SKM-1 (cell line): ENCODE data around the gene GNPTAB.

Experiments
- DNase-seq: peaks from one replicate; lab custom pipeline; 2025; ENCODE audit not compliant: unreplicated experiment; lab: John Stamatoyannopoulos, UW

The GNPTAB gene

DNA sequence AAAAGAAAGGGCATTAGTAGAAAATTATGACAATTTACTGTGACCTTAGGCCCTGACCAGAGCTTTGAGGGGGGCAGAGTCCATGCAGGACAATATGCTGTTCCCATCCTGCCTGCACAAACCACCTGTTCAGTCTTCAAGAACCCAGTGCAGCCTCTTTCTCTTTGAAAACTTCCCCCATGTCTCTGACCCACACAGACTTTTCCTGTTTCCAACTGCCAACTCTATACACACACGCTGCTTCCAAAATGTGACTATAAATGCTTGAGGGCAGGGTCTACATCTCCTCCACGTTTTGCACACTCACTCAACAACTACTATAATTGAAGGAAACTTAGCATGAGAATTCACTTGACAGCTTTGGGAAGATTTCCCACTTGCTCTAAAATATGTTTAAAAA is 54.9 kb downstream of the GNPTAB start:
- DNase-seq, result no peak

DNA sequence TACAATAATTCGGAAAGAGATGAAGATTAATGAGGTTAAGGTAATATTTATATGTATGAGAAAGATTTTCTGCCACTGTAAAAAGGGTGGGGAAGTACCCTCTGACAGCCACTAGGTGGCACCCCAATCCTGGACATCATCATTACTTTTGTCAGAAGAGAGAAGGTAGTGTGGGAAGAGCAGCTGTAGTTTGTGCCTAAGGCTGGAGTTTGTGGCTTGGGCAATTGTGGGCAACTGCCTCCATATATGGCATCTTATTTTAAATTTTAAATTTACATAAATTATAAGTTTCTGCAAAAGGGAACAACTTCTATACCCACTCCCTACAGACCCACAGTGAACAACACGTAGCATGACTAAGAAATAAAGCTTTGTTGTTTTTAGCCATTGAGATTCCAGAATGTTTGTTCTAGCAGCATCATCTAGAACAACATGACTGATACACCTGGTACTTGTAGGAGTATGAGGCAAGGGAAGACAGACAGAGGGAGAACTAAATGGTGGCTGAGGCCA is 57.1 kb downstream of the GNPTAB start:
- peak; percentile 19 for DNase-seq

- peak; percentile 2 for DNase-seq
These were observed 58.6 kb downstream of the GNPTAB start for GRCh38 chr12:101772012-101772775.

GRCh38 chr12:101769865-101770264 is 60.9 kb downstream of the GNPTAB start:
- DNase-seq, result no peak

DNA sequence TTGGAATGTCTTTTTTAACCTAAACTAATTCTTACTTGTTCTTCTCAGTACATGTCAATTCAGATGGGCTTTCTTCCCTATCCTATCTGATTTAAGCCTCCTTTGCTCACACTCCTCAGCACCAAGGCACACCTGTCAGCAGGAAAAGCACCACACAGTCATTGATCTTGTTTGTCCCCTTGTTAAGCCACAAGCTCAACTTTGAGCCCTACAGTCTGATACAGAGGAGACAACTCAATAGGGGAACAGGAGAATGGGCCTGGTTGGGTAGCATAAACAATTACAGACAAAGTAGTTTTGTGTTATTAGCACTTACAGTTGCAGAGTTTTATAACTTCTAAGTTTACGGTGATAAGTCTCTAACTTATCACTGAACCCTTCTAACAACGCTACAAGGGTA is 62.0 kb downstream of the GNPTAB start:
- DNase-seq, result no peak

DNA sequence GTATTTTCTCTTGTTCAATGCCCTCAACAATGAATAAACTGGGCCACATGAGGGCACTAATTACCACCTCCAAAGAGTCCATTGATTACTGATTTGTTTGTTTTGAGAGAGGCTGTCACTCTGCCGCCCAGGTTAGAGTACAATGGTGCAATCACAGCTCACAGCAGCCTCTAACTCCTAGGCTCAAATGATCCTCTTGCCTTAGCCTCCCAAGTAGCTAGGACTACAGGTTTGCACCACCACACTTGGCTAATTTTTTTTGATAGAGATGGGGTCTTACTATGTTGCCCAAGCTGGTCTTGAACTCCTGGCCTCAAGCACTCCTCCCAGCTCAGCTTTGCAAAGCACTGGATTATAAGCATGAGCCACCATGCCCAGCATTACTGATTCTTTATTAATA is 63.2 kb downstream of the GNPTAB start:
- no peak for DNase-seq

DNA sequence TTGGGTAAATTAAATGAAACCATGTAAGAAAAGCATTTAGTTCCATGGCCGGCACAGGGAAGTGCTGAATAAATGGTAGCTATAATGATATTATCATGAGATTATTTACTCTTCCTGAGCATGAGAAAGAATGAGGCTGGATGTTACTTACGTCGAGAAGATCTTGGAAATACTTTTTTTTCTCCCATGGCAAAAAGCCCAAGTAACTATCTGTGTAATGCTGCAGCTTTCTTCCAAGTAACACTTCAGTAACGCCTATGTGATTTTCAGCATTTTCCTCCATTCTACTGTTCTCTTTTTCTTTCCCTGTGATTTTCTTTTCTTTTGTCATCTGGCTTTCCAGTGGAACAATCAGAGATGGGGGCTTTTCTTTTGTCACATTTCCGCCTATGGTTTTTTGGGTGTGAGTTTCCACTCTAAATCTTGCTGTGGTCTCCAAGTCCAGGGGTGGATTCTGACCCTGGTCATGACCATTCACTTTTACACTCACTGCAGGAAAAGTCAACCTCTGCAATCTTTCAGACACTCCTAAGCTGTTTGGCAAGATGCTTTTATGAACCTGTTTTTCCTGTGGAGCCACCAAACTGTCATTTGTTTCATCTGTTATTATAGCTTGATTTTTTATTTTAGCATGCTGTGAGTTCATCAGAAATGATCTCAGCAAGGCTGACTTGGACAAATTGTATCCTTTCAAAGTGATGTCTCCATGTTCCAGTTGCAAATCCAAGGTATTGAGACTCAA is 66.5 kb downstream of the GNPTAB start:
- no peak for DNase-seq

DNA sequence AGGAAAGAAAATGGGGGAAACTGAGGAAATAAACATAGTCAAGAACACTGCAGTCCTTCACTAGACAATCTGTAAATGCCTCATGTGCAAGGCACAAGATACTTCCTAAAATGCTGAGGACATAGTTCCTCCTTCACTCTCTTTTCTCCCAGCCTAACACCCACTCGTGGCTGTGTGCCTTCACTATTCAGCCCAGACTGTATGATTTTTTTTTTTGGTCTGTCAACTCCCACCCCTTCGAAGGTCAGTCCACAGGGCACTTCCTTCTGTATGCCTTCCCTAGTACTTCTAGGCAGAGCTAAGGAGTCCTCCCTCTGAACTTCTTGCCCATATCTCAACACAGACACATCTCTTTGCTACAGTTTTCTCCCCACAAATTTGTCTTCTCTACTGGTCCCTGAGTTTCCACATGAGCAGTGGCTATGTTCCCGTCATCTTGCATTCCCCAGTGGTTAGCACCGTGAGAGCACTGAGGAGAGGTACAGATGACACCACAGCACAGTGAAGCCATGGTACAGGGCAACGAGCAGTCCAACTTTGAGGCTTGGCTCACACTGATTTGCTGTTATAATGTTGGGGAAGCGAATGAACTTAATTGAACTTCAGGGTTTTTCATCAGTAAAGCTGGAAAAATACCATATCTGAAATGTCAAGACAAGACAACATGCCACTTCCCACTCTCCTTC is 67.4 kb downstream of the GNPTAB start:
- DNase-seq, result peak; percentile 1

DNA sequence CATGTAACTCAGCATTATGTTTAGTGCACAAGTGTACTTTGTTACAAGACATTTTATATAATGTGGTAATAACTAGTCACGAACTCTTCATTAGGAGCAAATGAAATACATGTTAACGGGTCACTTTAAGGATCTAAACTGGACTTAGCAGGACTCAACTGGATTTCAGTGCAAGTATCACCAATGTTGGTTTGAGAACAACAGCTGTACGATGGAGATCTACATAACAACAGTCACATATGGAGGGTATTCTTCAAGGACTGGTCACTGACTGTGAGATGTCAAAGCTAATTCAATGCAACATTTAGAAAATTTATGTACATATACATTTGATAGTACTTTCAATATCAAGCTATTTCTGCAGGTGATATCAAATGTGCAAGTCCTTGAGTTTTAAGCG is 69.0 kb downstream of the GNPTAB start:
- no peak for DNase-seq

DNA sequence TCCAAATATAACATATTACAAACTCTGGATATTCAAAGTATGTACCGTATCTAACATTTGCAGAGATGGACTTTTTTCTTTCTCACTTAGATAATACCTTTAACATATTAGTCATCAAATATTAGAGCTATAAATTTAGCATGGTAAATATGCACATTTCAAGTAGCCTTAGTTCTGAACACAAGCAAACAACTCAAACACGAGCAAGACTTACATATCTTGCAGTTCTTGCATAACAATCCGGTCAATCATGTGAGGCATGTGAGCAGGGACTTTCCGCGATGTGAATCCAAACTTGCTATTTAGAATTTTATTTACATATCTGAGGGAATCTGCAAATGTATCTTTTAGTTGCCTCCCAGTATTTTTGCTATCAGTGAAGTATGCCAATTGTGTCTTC is 69.4 kb downstream of the GNPTAB start:
- DNase-seq, result no peak

- no peak for DNase-seq
These were observed 71.2 kb downstream of the GNPTAB start for GRCh38 chr12:101759396-101760047.

DNA sequence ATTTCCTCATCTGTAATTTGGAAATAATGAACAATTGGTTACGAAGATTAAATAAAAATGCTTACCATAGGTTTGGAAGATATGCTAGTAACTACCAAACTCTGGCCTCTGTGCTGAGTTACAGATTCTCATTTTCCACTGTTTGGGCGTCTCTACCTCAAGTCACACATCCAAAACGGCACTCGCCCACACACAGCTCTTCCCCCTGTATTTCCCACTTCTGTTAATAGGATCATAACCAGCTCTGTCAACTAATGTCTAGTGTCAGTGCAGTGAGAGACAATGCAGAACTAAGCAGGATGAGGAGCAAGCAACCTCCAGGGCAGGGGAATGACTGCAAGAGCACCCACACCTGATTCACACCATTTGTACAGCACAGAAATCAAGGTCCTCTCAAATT is 80.6 kb downstream of the GNPTAB start:
- DNase-seq, result no peak

GRCh38 chr12:101749657-101750056 is 81.1 kb downstream of the GNPTAB start:
- DNase-seq, result no peak

DNA sequence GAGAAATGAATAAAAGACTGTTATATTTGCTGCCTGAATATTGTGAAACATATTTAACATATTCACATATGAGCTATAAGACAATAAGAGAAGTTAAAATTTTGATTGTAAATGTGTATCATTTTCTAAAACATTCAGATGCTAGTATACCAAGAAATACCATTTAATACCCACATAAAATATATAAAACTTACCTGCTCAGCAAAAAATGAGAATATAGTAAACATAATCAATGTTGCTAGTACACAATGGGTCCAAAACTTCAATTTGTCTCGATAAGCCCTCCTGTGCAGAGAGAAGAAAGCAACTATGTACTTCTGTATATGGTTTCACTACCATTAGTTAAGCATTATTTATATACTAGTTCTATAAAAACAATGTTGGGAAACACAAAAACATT is 81.9 kb downstream of the GNPTAB start:
- no peak for DNase-seq

- peak; percentile 8 for DNase-seq
These were observed 83.1 kb downstream of the GNPTAB start for GRCh38 chr12:101747697-101748096.

DNA sequence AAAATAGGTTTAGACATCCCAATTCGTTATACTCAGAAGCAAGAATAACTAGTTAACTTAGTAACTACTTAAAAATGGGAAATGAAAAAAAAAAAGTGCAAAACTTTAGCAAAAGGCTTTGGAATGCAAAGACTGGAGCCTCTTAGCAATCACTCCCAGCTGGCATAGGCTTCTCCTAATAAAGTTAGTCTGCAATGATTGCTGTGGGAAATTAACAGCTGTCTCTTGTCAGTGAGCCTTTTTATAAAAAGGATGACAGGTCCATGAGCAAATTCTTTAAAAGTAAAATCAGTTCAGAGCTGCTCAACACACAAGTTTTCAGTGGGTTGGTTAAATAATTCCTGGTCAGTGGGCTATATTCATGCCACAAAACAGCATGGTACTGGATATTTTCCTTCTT is 84.1 kb downstream of the GNPTAB start:
- no peak for DNase-seq

- no peak for DNase-seq
These were observed 84.6 kb downstream of the GNPTAB start for GRCh38 chr12:101746196-101746595.

DNA sequence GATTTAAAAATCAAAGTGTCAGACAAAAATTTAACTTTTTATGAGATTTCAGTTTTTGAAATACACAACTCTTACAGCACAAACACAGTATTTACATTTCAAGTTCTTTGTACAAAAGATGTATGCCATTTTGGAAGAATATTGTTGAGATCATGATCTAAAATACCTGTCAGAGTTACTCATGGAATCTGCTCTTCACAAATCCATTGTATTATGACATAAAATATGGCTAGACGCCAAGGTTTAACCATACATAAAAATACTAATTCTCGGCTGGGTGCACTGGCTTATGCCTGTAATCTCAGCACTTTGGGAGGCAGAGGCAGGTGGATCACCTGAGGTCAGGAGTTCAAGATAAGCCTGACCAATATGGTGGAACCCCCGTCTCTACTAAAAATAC is 85.3 kb downstream of the GNPTAB start:
- DNase-seq, result no peak

DNA sequence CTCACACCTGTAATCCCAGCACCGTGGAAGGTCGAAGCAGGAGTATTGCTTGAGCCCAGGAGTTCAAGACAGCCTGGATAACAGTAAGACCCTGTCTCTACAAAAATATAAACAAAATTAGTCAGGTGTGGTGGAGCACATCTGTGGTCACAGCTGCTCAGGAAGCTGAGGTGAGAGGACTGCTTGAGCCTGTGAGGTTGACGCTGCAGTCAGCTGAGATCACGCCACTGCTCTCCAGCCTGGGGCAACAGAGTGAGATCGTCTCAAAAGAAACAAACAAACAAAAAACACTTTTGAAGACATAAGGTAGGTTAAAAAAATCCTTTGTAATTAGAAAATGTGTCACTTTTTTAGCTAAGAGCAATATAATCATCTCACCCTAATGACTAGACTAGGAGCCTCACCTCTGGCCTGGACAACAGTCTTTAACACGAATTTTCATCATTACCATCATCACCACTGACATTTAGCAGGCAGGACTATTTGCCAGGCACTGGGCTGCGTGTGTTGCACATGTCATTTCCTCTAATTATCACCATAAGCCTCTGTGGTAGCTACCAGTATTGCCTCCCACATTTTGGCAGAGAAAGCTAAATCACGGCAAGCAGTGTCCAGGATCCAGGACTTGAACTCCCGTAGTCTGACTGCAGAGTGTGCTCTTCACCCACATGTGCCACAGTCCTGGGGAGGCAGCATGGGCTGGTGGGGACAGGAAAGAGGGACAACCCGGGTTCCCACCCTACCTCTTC is 86.9 kb downstream of the GNPTAB start:
- DNase-seq, result no peak

- DNase-seq, result no peak
These were observed 87.5 kb downstream of the GNPTAB start for GRCh38 chr12:101743242-101743641.

DNA sequence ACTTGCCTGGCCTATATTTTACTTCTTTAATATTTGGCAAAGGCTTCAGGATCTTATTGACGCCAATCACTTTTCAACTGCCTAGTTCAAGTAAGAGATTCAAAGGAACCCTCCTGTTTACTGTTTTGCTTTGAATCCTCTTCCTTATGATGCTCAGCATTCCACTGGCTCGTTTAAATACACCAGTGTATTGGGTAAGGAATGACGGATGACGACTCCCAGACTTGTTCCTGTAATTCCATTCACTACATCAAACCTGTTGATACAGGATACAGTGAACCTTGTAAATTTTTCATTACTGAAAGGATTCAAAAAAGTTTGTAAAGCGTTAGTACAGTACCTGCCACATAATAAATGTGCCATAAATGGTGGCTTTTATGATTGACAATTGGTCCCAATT is 89.8 kb downstream of the GNPTAB start:
- DNase-seq, result no peak
